HEK293 (cell line): ENCODE measurements around the gene AHCTF1.
"Not testable (repeated sequence)": the region's sequence is repeated elsewhere in the genome, so short reads cannot be mapped to it uniquely, and the experiment has no call there.

ENCODE experiments used
- ZFP3 ChIP-seq: fragments of 450-650 bp; formaldehyde crosslinking; IDR thresholded peaks from 2 replicates; pipeline ENCODE4 v1.5.1; 2016; ENCODE audit warnings: low read depth, missing biosample characterization, missing genetic modification characterization
- ZNF529 ChIP-seq: fragments of 450-650 bp; formaldehyde crosslinking; IDR thresholded peaks from 2 replicates; pipeline ENCODE4 v1.5.1; 2017; ENCODE audit warnings: missing genetic modification characterization, missing biosample characterization; ENCODE audit not compliant: insufficient replicate concordance
- ZNF555 ChIP-seq: fragments of 450-650 bp; formaldehyde crosslinking; conservative IDR thresholded peaks from 2 replicates; pipeline ENCODE4 v1.5.1; 2017; ENCODE audit warnings: missing biosample characterization, mild to moderate bottlenecking, missing genetic modification characterization, inconsistent platforms
- TF ChIP-seq, protein P1 (sequence below): fragments of 450-650 bp; formaldehyde crosslinking; IDR thresholded peaks from 2 replicates; pipeline ENCODE4 v1.5.1; 2016; ENCODE audit warnings: missing biosample characterization, missing genetic modification characterization

DNA sequence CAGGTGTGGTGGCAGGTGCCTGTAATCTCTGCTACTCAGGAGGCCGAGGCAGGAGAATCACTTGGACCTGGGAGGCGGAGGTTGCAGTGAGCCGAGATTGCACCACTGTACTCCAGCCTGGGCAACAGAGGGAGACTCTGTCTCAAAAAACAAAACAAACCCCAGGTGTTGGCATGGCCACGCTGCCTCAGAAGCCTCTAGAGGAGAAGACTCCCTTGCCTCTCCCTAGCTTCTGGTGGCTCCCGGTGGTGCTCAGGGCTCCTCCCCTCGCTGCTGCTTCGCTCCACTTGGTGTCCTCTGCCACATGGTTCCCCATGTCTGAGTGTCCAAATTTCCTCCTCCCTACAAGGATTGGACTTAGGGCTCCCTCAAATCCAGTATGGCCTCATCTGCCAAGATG is 109.6 kb downstream of the AHCTF1 start:
- not testable (repeated sequence) for TF ChIP-seq ZFP3; ZNF555; ZNF529 (tag by site-specific recombination)
- TF ChIP-seq, protein P1, sequence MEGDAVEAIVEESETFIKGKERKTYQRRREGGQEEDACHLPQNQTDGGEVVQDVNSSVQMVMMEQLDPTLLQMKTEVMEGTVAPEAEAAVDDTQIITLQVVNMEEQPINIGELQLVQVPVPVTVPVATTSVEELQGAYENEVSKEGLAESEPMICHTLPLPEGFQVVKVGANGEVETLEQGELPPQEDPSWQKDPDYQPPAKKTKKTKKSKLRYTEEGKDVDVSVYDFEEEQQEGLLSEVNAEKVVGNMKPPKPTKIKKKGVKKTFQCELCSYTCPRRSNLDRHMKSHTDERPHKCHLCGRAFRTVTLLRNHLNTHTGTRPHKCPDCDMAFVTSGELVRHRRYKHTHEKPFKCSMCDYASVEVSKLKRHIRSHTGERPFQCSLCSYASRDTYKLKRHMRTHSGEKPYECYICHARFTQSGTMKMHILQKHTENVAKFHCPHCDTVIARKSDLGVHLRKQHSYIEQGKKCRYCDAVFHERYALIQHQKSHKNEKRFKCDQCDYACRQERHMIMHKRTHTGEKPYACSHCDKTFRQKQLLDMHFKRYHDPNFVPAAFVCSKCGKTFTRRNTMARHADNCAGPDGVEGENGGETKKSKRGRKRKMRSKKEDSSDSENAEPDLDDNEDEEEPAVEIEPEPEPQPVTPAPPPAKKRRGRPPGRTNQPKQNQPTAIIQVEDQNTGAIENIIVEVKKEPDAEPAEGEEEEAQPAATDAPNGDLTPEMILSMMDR (tag by site-specific recombination): not testable (repeated sequence)
